UCSD-AML1 (cell line): Measurements from ENCODE around the gene PCBP3.
"Not testable (repeated sequence)": the region's sequence is repeated elsewhere in the genome, so short reads cannot be mapped to it uniquely, and the experiment has no call there.

Source experiments
- DNase-seq: peaks from one replicate; lab custom pipeline; 2025; ENCODE audit not compliant: unreplicated experiment; lab: John Stamatoyannopoulos, UW

PCBP3 gene

GRCh38 chr21:45802956-45803617 is 159.6 kb downstream of the PCBP3 start:
- no peak for DNase-seq

GRCh38 chr21:45803618-45804340 is 160.3 kb downstream of the PCBP3 start:
- no peak for DNase-seq

- DNase-seq, result no peak
These were observed 161.3 kb downstream of the PCBP3 start for GRCh38 chr21:45804809-45805313.

GRCh38 chr21:45805321-45805720 is 161.8 kb downstream of the PCBP3 start:
- DNase-seq, result no peak

GRCh38 chr21:45806042-45806441 is 162.5 kb downstream of the PCBP3 start:
- DNase-seq, result no peak

- DNase-seq, result not testable (repeated sequence)
These were observed 165.1 kb downstream of the PCBP3 start for GRCh38 chr21:45808663-45809062.

GRCh38 chr21:45809421-45809820 is 165.9 kb downstream of the PCBP3 start:
- DNase-seq, result no peak

GRCh38 chr21:45811136-45811535 is 167.6 kb downstream of the PCBP3 start:
- no peak for DNase-seq

- not testable (repeated sequence) for DNase-seq
These were observed 170.8 kb downstream of the PCBP3 start for GRCh38 chr21:45814210-45814940.

- DNase-seq, result not testable (repeated sequence)
These were observed 172.3 kb downstream of the PCBP3 start for GRCh38 chr21:45815781-45816180.

- DNase-seq, result no peak
These were observed 173.3 kb downstream of the PCBP3 start for GRCh38 chr21:45816794-45817193.

GRCh38 chr21:45817345-45817744 is 173.8 kb downstream of the PCBP3 start:
- DNase-seq, result no peak

- DNase-seq, result no peak
These were observed 174.9 kb downstream of the PCBP3 start for GRCh38 chr21:45818276-45818903.

GRCh38 chr21:45818904-45819285 is 175.4 kb downstream of the PCBP3 start:
- DNase-seq, result no peak

GRCh38 chr21:45819478-45820170 is 176.1 kb downstream of the PCBP3 start:
- no peak for DNase-seq

GRCh38 chr21:45820171-45821091 is 176.9 kb downstream of the PCBP3 start:
- DNase-seq, result peak; percentile 78

- DNase-seq, result no peak
These were observed 177.9 kb downstream of the PCBP3 start for GRCh38 chr21:45821315-45821962.

- no peak for DNase-seq
These were observed 178.5 kb downstream of the PCBP3 start for GRCh38 chr21:45821998-45822397.

- no peak for DNase-seq
These were observed 179.0 kb downstream of the PCBP3 start for GRCh38 chr21:45822429-45823099.
